Activated CD4-positive, alpha-beta T cell treated with anti-CD3 and anti-CD28 coated beads for 36 hours (primary cell): ENCODE data around the gene SLC5A12. TPM values are rescaled to one million over a fixed set of nuclear protein-coding genes. Genes with fewer than 3 reads are reported as not detected.

ENCODE experiments used
- ATAC-seq: fragments of 200-7000 bp; cut with Tn5 transposase; one replicate; pipeline ENCODE4 v1.10.0; 2021; ENCODE audit warnings: mild to moderate bottlenecking, moderate library complexity
- CTCF ChIA-PET: fragments of 350-600 bp; sonication (Branson Sonifier 250); formaldehyde crosslinking; loops from one replicate; lab custom pipeline; 2021; ENCODE audit warnings: antibody characterized with exemption; lab: Charles Lee
- POLR2A ChIA-PET: fragments of 350-600 bp; sonication (Branson Sonifier 250); formaldehyde crosslinking; loops from one replicate; lab custom pipeline; 2021; ENCODE audit warnings: antibody characterized with exemption, inconsistent platforms; lab: Charles Lee
- DNase-seq: peaks from one replicate; pipeline ENCODE4 v3.0.0-alpha.2; 2020
- H3K27ac Mint-ChIP-seq: one replicate; pipeline ENCODE4 v1.8.0; 2021; ENCODE audit warnings: mixed read lengths
- H3K27me3 Mint-ChIP-seq: one replicate; pipeline ENCODE4 v1.8.0; 2021; ENCODE audit warnings: mixed read lengths
- H3K36me3 Mint-ChIP-seq: one replicate; pipeline ENCODE4 v1.8.0; 2021; ENCODE audit warnings: low read depth, mixed read lengths
- H3K4me1 Mint-ChIP-seq: one replicate; pipeline ENCODE4 v1.8.0; 2021; ENCODE audit warnings: mixed read lengths
- H3K4me3 Mint-ChIP-seq: one replicate; pipeline ENCODE4 v1.8.0; 2021; ENCODE audit warnings: mild to moderate bottlenecking, moderate library complexity, mixed read lengths
- H3K9me3 Mint-ChIP-seq: one replicate; pipeline ENCODE4 v1.8.0; 2021; ENCODE audit warnings: low read depth, mixed read lengths
- intact Hi-C, 2 experiments: fragments of 100-400 bp; cut with DNase I in 1 of 2; cut with micrococcal nuclease in 1 of 2; formaldehyde crosslinking; loops; one replicate each; pipeline versions ENCODE4 v1.14.2 to v1.15.1; 2022 to 2024; cut with DNase I, micrococcal nuclease
- total RNA-seq, 2 experiments: library from RNA; stranded (reverse); gene quantifications; one replicate each; pipeline ENCODE4 v1.2.3, GENCODE V29; 2021

SLC5A12 gene
- total RNA-seq, 2 experiments from 2014 or later: not detected

GRCh38 chr11:26717771-26718170 lies 4.1 kb downstream of the SLC5A12 start:
- H3K36me3 Mint-ChIP-seq: no peaks in the 10 kb centered on the region
- ATAC-seq (no peak), DNase-seq (no peak)
- no peak overlapping the region for H3K4me3 Mint-ChIP-seq
- no peaks in the 10 kb centered on the region for H3K27me3 Mint-ChIP-seq
- no peak overlapping the region for H3K27ac Mint-ChIP-seq
- ChIA-PET POLR2A (no interaction called here), CTCF (no interaction called here)
- H3K9me3 Mint-ChIP-seq: peaks cover 6% of the 10 kb centered on the region
- intact Hi-C loops: no loop called here
- H3K4me1 Mint-ChIP-seq: no peaks in the 10 kb centered on the region

- Mint-ChIP-seq H3K9me3 (peaks cover 3% of the 10 kb centered on the region), H3K27me3 (no peaks in the 10 kb centered on the region), H3K4me1 (no peaks in the 10 kb centered on the region), H3K4me3 (no peak overlapping the region), H3K27ac (no peak overlapping the region), H3K36me3 (no peaks in the 10 kb centered on the region)
- no peak for DNase-seq
- intact Hi-C loops: no loop called here
- POLR2A ChIA-PET: no interaction called here
- CTCF ChIA-PET: interaction anchor here (0.7 kb wide), 1 partner anchor 33 kb away, joined by 3 read pairs; no protein-coding TSS in a partner anchor
- no peak for ATAC-seq
These were observed 6.7 kb downstream of the SLC5A12 start for GRCh38 chr11:26715133-26715532.

GRCh38 chr11:26712497-26712896 lies 9.4 kb downstream of the SLC5A12 start:
- no peaks in the 10 kb centered on the region for H3K4me1 Mint-ChIP-seq
- ATAC-seq (no peak), DNase-seq (no peak)
- no peak overlapping the region for H3K27ac Mint-ChIP-seq
- no peaks in the 10 kb centered on the region for H3K27me3 Mint-ChIP-seq
- ChIA-PET CTCF (no interaction called here), POLR2A (no interaction called here)
- no peaks in the 10 kb centered on the region for H3K36me3 Mint-ChIP-seq
- intact Hi-C loops: no loop called here
- no peak overlapping the region for H3K4me3 Mint-ChIP-seq
- H3K9me3 Mint-ChIP-seq: peaks cover 3% of the 10 kb centered on the region

GRCh38 chr11:26710489-26710888 lies 11.4 kb downstream of the SLC5A12 start:
- no peak for ATAC-seq
- intact Hi-C loops: no loop called here
- Mint-ChIP-seq H3K4me3 (no peak overlapping the region), H3K4me1 (no peaks in the 10 kb centered on the region), H3K36me3 (no peaks in the 10 kb centered on the region), H3K9me3 (peaks cover 3% of the 10 kb centered on the region), H3K27ac (no peak overlapping the region), H3K27me3 (no peaks in the 10 kb centered on the region)
- no peak for DNase-seq
- CTCF ChIA-PET: no interaction called here
- POLR2A ChIA-PET: no interaction called here

GRCh38 chr11:26708736-26709456 lies 13.0 kb downstream of the SLC5A12 start:
- Mint-ChIP-seq H3K27me3 (no peaks in the 10 kb centered on the region), H3K9me3 (peaks cover 3% of the 10 kb centered on the region), H3K4me1 (no peaks in the 10 kb centered on the region), H3K36me3 (no peaks in the 10 kb centered on the region), H3K27ac (no peak overlapping the region), H3K4me3 (no peak overlapping the region)
- POLR2A ChIA-PET: no interaction called here
- no peak for ATAC-seq
- no peak for DNase-seq
- intact Hi-C loops: no loop called here
- CTCF ChIA-PET: no interaction called here

- no peak for ATAC-seq
- no peaks in the 10 kb centered on the region for H3K36me3 Mint-ChIP-seq
These were observed 15.7 kb downstream of the SLC5A12 start for GRCh38 chr11:26706181-26706580.

GRCh38 chr11:26704249-26704648 lies 17.6 kb downstream of the SLC5A12 start:
- no peak overlapping the region for H3K4me3 Mint-ChIP-seq
- DNase-seq (no peak), ATAC-seq (no peak)
- H3K4me1 Mint-ChIP-seq: no peaks in the 10 kb centered on the region
- CTCF ChIA-PET: interaction anchor here (0.7 kb wide), 1 partner anchor 394 kb away, joined by 3 read pairs; no protein-coding TSS in a partner anchor
- no peaks in the 10 kb centered on the region for H3K36me3 Mint-ChIP-seq
- H3K9me3 Mint-ChIP-seq: no peaks in the 10 kb centered on the region
- no peak overlapping the region for H3K27ac Mint-ChIP-seq
- intact Hi-C loops: no loop called here
- POLR2A ChIA-PET: no interaction called here
- no peaks in the 10 kb centered on the region for H3K27me3 Mint-ChIP-seq

More at GRCh38 chr11:26706181-26706580, 15.7 kb downstream of the SLC5A12 start:
- Mint-ChIP-seq H3K27me3 (no peaks in the 10 kb centered on the region), H3K27ac (no peak overlapping the region), H3K4me1 (no peaks in the 10 kb centered on the region), H3K4me3 (no peak overlapping the region), H3K9me3 (no peaks in the 10 kb centered on the region)
- ChIA-PET CTCF (no interaction called here), POLR2A (no interaction called here)
- no peak for DNase-seq
- intact Hi-C loops: no loop called here

- H3K36me3 Mint-ChIP-seq: no peaks in the 10 kb centered on the region
- H3K9me3 Mint-ChIP-seq: no peaks in the 10 kb centered on the region
- DNase-seq: no peak
- no peaks in the 10 kb centered on the region for H3K27me3 Mint-ChIP-seq
- intact Hi-C loops: no loop called here
- ChIA-PET POLR2A (no interaction called here), CTCF (no interaction called here)
- ATAC-seq: no peak
- no peaks in the 10 kb centered on the region for H3K4me1 Mint-ChIP-seq
- no peak overlapping the region for H3K4me3 Mint-ChIP-seq
- no peak overlapping the region for H3K27ac Mint-ChIP-seq
These were observed 18.3 kb downstream of the SLC5A12 start for GRCh38 chr11:26703411-26704191.

- intact Hi-C loops: no loop called here
- no peak overlapping the region for H3K27ac Mint-ChIP-seq
- no peaks in the 10 kb centered on the region for H3K9me3 Mint-ChIP-seq
- H3K4me3 Mint-ChIP-seq: no peak overlapping the region
- DNase-seq: no peak
- no peaks in the 10 kb centered on the region for H3K4me1 Mint-ChIP-seq
- no peak for ATAC-seq
- ChIA-PET CTCF (no interaction called here), POLR2A (no interaction called here)
- no peaks in the 10 kb centered on the region for H3K36me3 Mint-ChIP-seq
- no peaks in the 10 kb centered on the region for H3K27me3 Mint-ChIP-seq
These were observed 19.5 kb downstream of the SLC5A12 start for GRCh38 chr11:26702406-26702805.

GRCh38 chr11:26700574-26701235 lies 21.2 kb downstream of the SLC5A12 start:
- Mint-ChIP-seq H3K27me3 (no peaks in the 10 kb centered on the region), H3K36me3 (no peaks in the 10 kb centered on the region), H3K9me3 (no peaks in the 10 kb centered on the region), H3K4me3 (no peak overlapping the region), H3K4me1 (no peaks in the 10 kb centered on the region), H3K27ac (no peak overlapping the region)
- CTCF ChIA-PET: no interaction called here
- POLR2A ChIA-PET: no interaction called here
- ATAC-seq (no peak), DNase-seq (no peak)
- intact Hi-C loops: no loop called here

GRCh38 chr11:26698224-26698623 lies 23.6 kb downstream of the SLC5A12 start:
- ATAC-seq: no peak
- no peaks in the 10 kb centered on the region for H3K27me3 Mint-ChIP-seq
- H3K27ac Mint-ChIP-seq: no peak overlapping the region
- no peaks in the 10 kb centered on the region for H3K4me1 Mint-ChIP-seq
- ChIA-PET CTCF (no interaction called here), POLR2A (no interaction called here)
- H3K9me3 Mint-ChIP-seq: no peaks in the 10 kb centered on the region
- DNase-seq: no peak
- H3K36me3 Mint-ChIP-seq: no peaks in the 10 kb centered on the region
- intact Hi-C loops: no loop called here
- no peak overlapping the region for H3K4me3 Mint-ChIP-seq
